Gastrocnemius medialis (tissue), 4 donors: ENCODE results near the gene PLD4. TPM values are rescaled to one million over a fixed set of nuclear protein-coding genes. Genes with fewer than 3 reads are reported as not detected.
"Not testable (repeated sequence)": the region's sequence is repeated elsewhere in the genome, so short reads cannot be mapped to it uniquely, and the experiment has no call there.

Experiments used
- ATAC-seq, 2 donors: fragments of 150-250 bp; one replicate each; pipeline ENCODE4 v1.9.1; 2016
- DNase-seq, 2 donors: peaks; one replicate each; pipeline ENCODE4 v3.0.0-alpha.2; 2019
- H3K27ac ChIP-seq, 4 donors: fragments of 200-600 bp; sonication (generic); 1 replicate in 1 of 4; 2 replicates in 3 of 4; pipeline ENCODE4 v1.5.1; 2016 to 2018; ENCODE audit warnings: mild to moderate bottlenecking in 2 of 4, moderate library complexity in 1 of 4
- H3K27me3 ChIP-seq, 3 donors: fragments of 200-600 bp; sonication (generic) in 2 of 3; 1 replicate in 1 of 3; 2 replicates in 2 of 3; pipeline versions ENCODE4 v1.5.1 to v1.6.0; 2016 to 2019; ENCODE audit warnings: mild to moderate bottlenecking in 1 of 3, moderate library complexity in 1 of 3
- H3K36me3 ChIP-seq, 2 donors: fragments of 200-600 bp; sonication (generic) in 1 of 2; one replicate each; pipeline ENCODE4 v1.5.1; 2017 to 2018
- H3K4me1 ChIP-seq, 2 donors: fragments of 200-600 bp; sonication (generic) in 1 of 2; one replicate each; pipeline ENCODE4 v1.5.1; 2016 to 2017; ENCODE audit warnings: mild to moderate bottlenecking in 2 of 2
- H3K4me3 ChIP-seq, 4 donors: fragments of 200-600 bp; sonication (generic) in 3 of 4; 1 replicate in 1 of 4; 2 replicates in 3 of 4; pipeline ENCODE4 v1.5.1; 2016 to 2019; ENCODE audit warnings: mild to moderate bottlenecking in 2 of 4
- H3K9me3 ChIP-seq, 3 donors: fragments of 200-600 bp; sonication (generic) in 2 of 3; 1 replicate in 1 of 3; 2 replicates in 2 of 3; pipeline ENCODE4 v1.5.1; 2016 to 2019
- POLR2A ChIP-seq, 2 donors: fragments of 450-650 bp; IDR thresholded peaks; one replicate each; pipeline ENCODE4 v1.6.1; 2017; ENCODE audit warnings: antibody characterized with exemption in 2 of 2, mild to moderate bottlenecking in 2 of 2, moderate library complexity in 2 of 2
- in situ Hi-C, 4 donors: fragments of 200-750 bp; cut with MboI; loops; one replicate each; pipeline versions ENCODE4 v1.15.0 to v1.8.0; 2017; ENCODE audit warnings: low sequenced_read_pairs in 4 of 4
- intact Hi-C: fragments of 100-400 bp; cut with DNase I; formaldehyde crosslinking; loops from one replicate; pipeline ENCODE4 v1.15.1; 2023; ENCODE audit warnings: low total_unique reads
- total RNA-seq, 4 donors: library from RNA; depleted of rRNA; stranded (reverse); fragments of >200 nt; gene quantifications; one replicate each; pipeline versions ENCODE4 v1.1.0 to v1.2.3, GENCODE V29; 2016
- TF ChIP-seq, protein P1 (sequence below), 5 experiments: fragments of 450-650 bp in 3 of 5; fragments of 200-600 bp in 2 of 5; sonication (generic) in 2 of 5; IDR thresholded peaks in 4 of 5; conservative IDR thresholded peaks in 1 of 5; 1 replicate in 4 of 5; 2 replicates in 1 of 5; pipeline ENCODE4 v1.5.1; 2016 to 2019; ENCODE audit warnings: antibody characterized with exemption in 5 of 5, mild to moderate bottlenecking in 3 of 5, moderate library complexity in 3 of 5

PLD4 gene
- total RNA-seq, 4 donors from 2014 or later: not detected

DNA sequence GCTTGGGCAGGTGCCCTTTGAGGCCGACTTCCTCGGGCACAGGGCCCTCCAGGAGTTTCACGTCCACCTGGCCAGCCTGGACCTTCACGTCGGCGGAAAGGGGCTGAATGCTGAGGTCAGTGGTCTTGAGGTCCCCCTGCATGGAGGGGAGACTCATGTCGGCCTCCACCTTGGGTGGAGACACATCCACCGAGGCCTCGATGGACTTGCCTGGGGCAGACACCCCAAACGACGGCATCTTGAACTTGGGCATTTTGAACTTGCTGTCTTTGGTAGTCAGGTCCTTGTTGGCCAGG, 24.0 kb downstream of the PLD4 start:
- ATAC-seq (no peak), DNase-seq (no peak)
- intact Hi-C loops: no loop called here

GRCh38 chr14:104949406-104949955, 24.8 kb downstream of the PLD4 start:
- H3K4me1 ChIP-seq, in situ Hi-C loops, intact Hi-C loops, H3K36me3 ChIP-seq, H3K27me3 ChIP-seq, H3K9me3 ChIP-seq, H3K27ac ChIP-seq, ATAC-seq, H3K4me3 ChIP-seq, DNase-seq: not testable (repeated sequence)

More for the DNA sequence above, 24.0 kb downstream of the PLD4 start:
- no peaks in the 10 kb centered on the region for H3K9me3 ChIP-seq
- H3K4me3 ChIP-seq: no peak overlapping the region
- H3K27me3 ChIP-seq: no peaks in the 10 kb centered on the region
- no peak overlapping the region for H3K27ac ChIP-seq
- H3K4me1 ChIP-seq: no peaks in the 10 kb centered on the region
- TF ChIP-seq, protein P1, sequence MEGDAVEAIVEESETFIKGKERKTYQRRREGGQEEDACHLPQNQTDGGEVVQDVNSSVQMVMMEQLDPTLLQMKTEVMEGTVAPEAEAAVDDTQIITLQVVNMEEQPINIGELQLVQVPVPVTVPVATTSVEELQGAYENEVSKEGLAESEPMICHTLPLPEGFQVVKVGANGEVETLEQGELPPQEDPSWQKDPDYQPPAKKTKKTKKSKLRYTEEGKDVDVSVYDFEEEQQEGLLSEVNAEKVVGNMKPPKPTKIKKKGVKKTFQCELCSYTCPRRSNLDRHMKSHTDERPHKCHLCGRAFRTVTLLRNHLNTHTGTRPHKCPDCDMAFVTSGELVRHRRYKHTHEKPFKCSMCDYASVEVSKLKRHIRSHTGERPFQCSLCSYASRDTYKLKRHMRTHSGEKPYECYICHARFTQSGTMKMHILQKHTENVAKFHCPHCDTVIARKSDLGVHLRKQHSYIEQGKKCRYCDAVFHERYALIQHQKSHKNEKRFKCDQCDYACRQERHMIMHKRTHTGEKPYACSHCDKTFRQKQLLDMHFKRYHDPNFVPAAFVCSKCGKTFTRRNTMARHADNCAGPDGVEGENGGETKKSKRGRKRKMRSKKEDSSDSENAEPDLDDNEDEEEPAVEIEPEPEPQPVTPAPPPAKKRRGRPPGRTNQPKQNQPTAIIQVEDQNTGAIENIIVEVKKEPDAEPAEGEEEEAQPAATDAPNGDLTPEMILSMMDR (IDR thresholded peaks at IDR 0.05 in 4 of 5, conservative IDR thresholded peaks at IDR 0.05 in 1 of 5): no peak
- no peak for TF ChIP-seq POLR2A (IDR thresholded peaks at IDR 0.05)
- no peaks in the 10 kb centered on the region for H3K36me3 ChIP-seq
- in situ Hi-C loops: no loop called here

GRCh38 chr14:104950021-104950420, 25.3 kb downstream of the PLD4 start:
- DNase-seq (no peak), ATAC-seq (no peak)
- Histone ChIP-seq H3K4me3 (no peak overlapping the region), H3K4me1 (no peaks in the 10 kb centered on the region), H3K27ac (no peak overlapping the region), H3K9me3 (no peaks in the 10 kb centered on the region), H3K27me3 (no peaks in the 10 kb centered on the region), H3K36me3 (no peaks in the 10 kb centered on the region)
- in situ Hi-C loops (no loop called here), intact Hi-C loops (no loop called here)
- TF ChIP-seq, protein P1 (IDR thresholded peaks at IDR 0.05 in 4 of 5, conservative IDR thresholded peaks at IDR 0.05 in 1 of 5): no peak
- TF ChIP-seq POLR2A (IDR thresholded peaks at IDR 0.05): no peak

DNA sequence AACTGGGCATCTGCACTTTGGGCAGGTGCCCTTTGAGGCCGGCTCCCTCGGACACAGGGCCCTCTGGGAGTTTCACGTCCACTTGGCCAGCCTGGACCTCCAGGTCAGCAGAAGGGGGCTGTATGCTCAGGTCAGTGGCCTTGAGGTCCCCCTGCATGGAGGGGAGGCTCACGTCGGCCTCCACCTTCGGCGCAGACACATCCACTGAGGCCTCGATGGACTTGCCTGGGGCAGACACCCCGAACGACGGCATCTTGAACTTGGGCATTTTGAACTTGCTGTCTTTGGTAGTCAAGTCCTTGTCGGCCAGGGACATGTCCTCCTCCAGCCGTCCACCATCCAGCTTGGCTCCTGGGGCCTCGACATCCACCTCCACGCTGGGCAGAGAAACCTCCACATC, 26.0 kb downstream of the PLD4 start:
- intact Hi-C loops: not testable (repeated sequence)

DNA sequence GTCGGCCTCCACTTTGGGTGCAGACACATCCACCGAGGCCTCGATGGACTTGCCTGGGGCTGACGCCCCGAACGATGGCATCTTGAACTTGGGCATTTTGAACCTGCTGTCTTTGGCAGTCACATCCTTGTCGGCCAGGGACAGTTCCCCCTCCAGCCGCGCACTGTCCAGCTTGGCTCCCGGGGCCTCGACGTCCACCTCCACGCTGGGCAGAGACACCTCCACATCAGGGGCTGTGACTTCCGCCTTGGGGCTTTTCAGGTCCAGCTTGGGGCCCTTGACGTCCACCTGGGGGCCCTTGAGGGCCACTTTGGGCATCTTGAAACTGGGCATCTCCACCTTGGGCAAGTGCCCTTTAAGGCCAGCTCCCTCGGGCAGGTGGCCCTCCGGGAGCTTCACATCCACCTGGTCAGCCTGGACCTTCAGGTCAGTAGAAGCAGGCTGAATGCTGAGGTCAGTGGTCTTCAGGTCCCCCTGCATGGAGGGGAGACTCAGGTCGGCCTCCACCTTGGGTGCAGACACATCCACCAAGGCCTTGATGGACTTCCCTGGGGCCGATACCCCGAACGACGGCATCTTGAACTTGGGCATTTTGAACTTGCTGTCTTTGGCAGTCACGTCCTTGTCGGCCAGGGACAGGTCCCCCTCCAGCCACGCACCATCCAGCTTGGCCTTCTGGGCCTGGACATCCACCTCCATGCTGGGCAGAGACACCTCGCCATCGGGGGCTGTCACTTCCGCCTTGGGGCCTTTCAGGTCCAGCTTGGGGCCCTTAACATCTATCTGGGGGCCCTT, 27.4 kb downstream of the PLD4 start:
- in situ Hi-C loops, H3K9me3 ChIP-seq, H3K27ac ChIP-seq, H3K27me3 ChIP-seq, H3K4me1 ChIP-seq, ATAC-seq, DNase-seq, intact Hi-C loops, H3K4me3 ChIP-seq, H3K36me3 ChIP-seq: not testable (repeated sequence)

More for the DNA sequence above, 26.0 kb downstream of the PLD4 start:
- H3K9me3 ChIP-seq, H3K36me3 ChIP-seq, H3K4me3 ChIP-seq, H3K27me3 ChIP-seq, H3K4me1 ChIP-seq, DNase-seq, H3K27ac ChIP-seq, ATAC-seq, in situ Hi-C loops: not testable (repeated sequence)

DNA sequence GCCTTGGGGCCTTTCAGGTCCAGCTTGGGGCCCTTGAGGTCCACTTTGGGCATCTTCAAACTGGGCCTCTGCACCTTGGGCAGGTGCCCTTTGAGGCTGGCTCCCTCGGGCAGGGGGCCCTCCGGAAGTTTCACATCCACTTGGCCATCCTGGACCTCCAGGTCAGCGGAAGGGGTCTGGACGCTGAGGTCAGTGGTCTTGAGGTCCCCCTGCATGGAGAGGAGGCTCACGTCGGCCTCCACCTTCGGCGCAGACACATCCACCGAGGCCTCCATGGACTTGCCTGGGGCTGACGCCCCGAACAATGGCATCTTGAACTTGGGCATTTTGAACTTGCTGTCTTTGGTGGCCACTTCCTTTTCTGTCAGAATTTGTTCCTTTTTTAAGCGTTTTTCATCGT, 28.4 kb downstream of the PLD4 start:
- Histone ChIP-seq H3K4me1 (no peaks in the 10 kb centered on the region), H3K4me3 (no peak overlapping the region), H3K36me3 (no peaks in the 10 kb centered on the region), H3K27me3 (peaks cover 0 to 4% (median 0%) of the 10 kb centered on the region in 3 donors), H3K9me3 (no peaks in the 10 kb centered on the region), H3K27ac (no peak overlapping the region)
- DNase-seq (no peak), ATAC-seq (no peak)
- in situ Hi-C loops (no loop called here), intact Hi-C loops (no loop called here)
- TF ChIP-seq, protein P1 (IDR thresholded peaks at IDR 0.05 in 4 of 5, conservative IDR thresholded peaks at IDR 0.05 in 1 of 5): no peak
- TF ChIP-seq POLR2A (IDR thresholded peaks at IDR 0.05): no peak
